H1 (cell line): ENCODE data around the gene RAB4B. TPM values are rescaled to one million over a fixed set of nuclear protein-coding genes. Genes with fewer than 3 reads are reported as not detected.

Source experiments
- CTCF ChIA-PET: fragments of 300-600 bp; sonication (Branson Sonifier 250); formaldehyde crosslinking; loops from one replicate; lab custom pipeline; 2021; ENCODE audit not compliant: partially characterized antibody; lab: Charles Lee
- POLR2A ChIA-PET: fragments of 300-600 bp; sonication (Branson Sonifier 250); formaldehyde crosslinking; loops from one replicate; lab custom pipeline; 2021; ENCODE audit warnings: inconsistent platforms; ENCODE audit not compliant: partially characterized antibody; lab: Charles Lee
- DNase-seq, 2 experiments: peaks; one replicate each; pipeline versions ENCODE4 v3.0.0 to v3.0.0-alpha.2; 2010 to 2022; ENCODE audit warnings: low spot score in 2 of 2, low read depth in 1 of 2, mixed read lengths in 1 of 2
- FAIRE-seq: peaks from 2 replicates; lab custom pipeline; 2011; peaks lifted over from hg19 to GRCh38; lab: Jason Lieb, UNC
- H2AFZ ChIP-seq: 2 replicates; pipeline ENCODE4 v1.8.1; 2012; ENCODE audit warnings: low read length, inconsistent platforms
- H2AK5ac ChIP-seq: 2 replicates; pipeline ENCODE4 v1.6.1; 2013; ENCODE audit warnings: low read depth, low read length
- H2BK120ac ChIP-seq: replicated peaks from 2 replicates; pipeline ENCODE3; 2013; ENCODE audit warnings: low read depth, low read length, inconsistent platforms
- H2BK12ac ChIP-seq: 2 replicates; pipeline ENCODE4 v1.6.1; 2013; ENCODE audit warnings: low read depth, low read length
- H2BK15ac ChIP-seq: 2 replicates; pipeline ENCODE4 v1.6.1; 2013; ENCODE audit warnings: low read length
- H2BK20ac ChIP-seq: 2 replicates; pipeline ENCODE4 v1.6.1; 2013; ENCODE audit warnings: low read length
- H2BK5ac ChIP-seq: 2 replicates; pipeline ENCODE4 v1.6.1; 2013; ENCODE audit warnings: low read depth, low read length
- H3K14ac ChIP-seq: 2 replicates; pipeline ENCODE4 v1.6.1; 2013; ENCODE audit warnings: inconsistent platforms; ENCODE audit not compliant: insufficient read length
- H3K18ac ChIP-seq: 2 replicates; pipeline ENCODE4 v1.6.1; 2013; ENCODE audit warnings: low read length; ENCODE audit errors: extremely low read depth
- H3K23ac ChIP-seq: 2 replicates; pipeline ENCODE4 v1.6.1; 2013; ENCODE audit warnings: inconsistent platforms; ENCODE audit not compliant: insufficient read length
- H3K23me2 ChIP-seq: 2 replicates; pipeline ENCODE4 v1.6.1; 2013; ENCODE audit warnings: low read depth, low read length
- H3K27ac ChIP-seq: 2 replicates; pipeline ENCODE4 v1.6.1; 2011; ENCODE audit warnings: low read depth, low read length, inconsistent platforms
- H3K27me3 ChIP-seq, 4 experiments: replicated peaks in 1 of 4; 1 replicate in 1 of 4; 2 replicates in 3 of 4; pipeline versions ENCODE4 v1.6.1 to v1.8.1; 2011 to 2013; ENCODE audit warnings: low read length in 3 of 4, mild to moderate bottlenecking in 3 of 4, inconsistent platforms in 2 of 4, mixed read lengths in 2 of 4, moderate library complexity in 1 of 4; ENCODE audit not compliant: control insufficient read depth in 3 of 4, insufficient read depth in 3 of 4; ENCODE audit errors: extremely low read depth in 1 of 4
- H3K36me3 ChIP-seq, 4 experiments: 2 replicates each; pipeline versions ENCODE4 v1.6.1 to v1.8.1; 2011 to 2013; ENCODE audit warnings: mild to moderate bottlenecking in 4 of 4, low read length in 3 of 4, moderate library complexity in 2 of 4, control low read depth in 1 of 4, inconsistent platforms in 1 of 4; ENCODE audit not compliant: insufficient read depth in 4 of 4, control insufficient read depth in 2 of 4
- H3K4ac ChIP-seq: replicated peaks from 2 replicates; pipeline ENCODE3; 2013; ENCODE audit warnings: low read length, low read depth, mixed read lengths, inconsistent platforms; ENCODE audit not compliant: insufficient read length
- H3K4me1 ChIP-seq, 4 experiments: replicated peaks in 1 of 4; 1 replicate in 1 of 4; 2 replicates in 3 of 4; pipeline versions ENCODE4 v1.6.1 to v1.8.1; 2011 to 2013; ENCODE audit warnings: low read length in 3 of 4, inconsistent platforms in 2 of 4, mixed read lengths in 1 of 4; ENCODE audit not compliant: insufficient read depth in 4 of 4, control insufficient read depth in 3 of 4
- H3K4me2 ChIP-seq, 2 experiments: 2 replicates each; pipeline versions ENCODE4 v1.6.1 to v1.8.1; 2011 to 2013; ENCODE audit warnings: low read depth in 2 of 2, low read length in 2 of 2, control low read depth in 1 of 2, inconsistent platforms in 1 of 2, mild to moderate bottlenecking in 1 of 2; ENCODE audit not compliant: insufficient read depth in 1 of 2
- H3K4me3 ChIP-seq, 4 experiments: fragments of 200-600, 300-600 bp in 1 of 4; sonication (generic), shearing (Covaris generic), sonication (Bioruptor Twin) in 1 of 4; 2 replicates each; pipeline versions ENCODE4 v1.5.1 to v1.8.1; 2011 to 2016; ENCODE audit warnings: low read length in 4 of 4, low read depth in 3 of 4, control low read depth in 2 of 4, inconsistent platforms in 2 of 4, mild to moderate bottlenecking in 2 of 4, mixed read lengths in 1 of 4, moderate library complexity in 1 of 4; ENCODE audit not compliant: insufficient read depth in 2 of 4; ENCODE audit errors: extremely low read depth in 1 of 4
- H3K56ac ChIP-seq: replicated peaks from 2 replicates; pipeline ENCODE3; 2013; ENCODE audit warnings: low read depth, mild to moderate bottlenecking, mixed read lengths, low read length, inconsistent platforms; ENCODE audit not compliant: insufficient read length
- H3K79me1 ChIP-seq: 2 replicates; pipeline ENCODE4 v1.6.1; 2013; ENCODE audit warnings: low read depth, low read length, control low read depth
- H3K79me2 ChIP-seq, 2 experiments: 2 replicates each; pipeline versions ENCODE4 v1.6.1 to v1.8.1; 2012 to 2013; ENCODE audit warnings: low read length in 2 of 2, mild to moderate bottlenecking in 2 of 2, inconsistent platforms in 1 of 2; ENCODE audit not compliant: insufficient read depth in 2 of 2, control insufficient read depth in 1 of 2
- H3K9ac ChIP-seq, 4 experiments: replicated peaks in 1 of 4; 1 replicate in 1 of 4; 2 replicates in 3 of 4; pipeline versions ENCODE4 v1.6.1 to v1.8.1; 2011 to 2013; ENCODE audit warnings: low read depth in 3 of 4, low read length in 3 of 4, control low read depth in 2 of 4, mild to moderate bottlenecking in 2 of 4, moderate library complexity in 2 of 4, inconsistent platforms in 1 of 4; ENCODE audit errors: extremely low read depth in 1 of 4
- H3K9me3 ChIP-seq, 2 experiments: 2 replicates each; pipeline versions ENCODE4 v1.6.1 to v1.8.1; 2012 to 2013; ENCODE audit warnings: mild to moderate bottlenecking in 2 of 2, moderate library complexity in 2 of 2, control low read depth in 1 of 2, inconsistent platforms in 1 of 2, low read depth in 1 of 2, low read length in 1 of 2, mixed read lengths in 1 of 2; ENCODE audit not compliant: insufficient read depth in 2 of 2
- H4K20me1 ChIP-seq, 2 experiments: replicated peaks in 1 of 2; 2 replicates each; pipeline versions ENCODE3 to v1.8.1; 2011 to 2013; ENCODE audit warnings: inconsistent platforms in 2 of 2, low read length in 2 of 2, mild to moderate bottlenecking in 1 of 2; ENCODE audit not compliant: insufficient read depth in 2 of 2, control insufficient read depth in 1 of 2
- H4K5ac ChIP-seq: 2 replicates; pipeline ENCODE4 v1.6.1; 2013; ENCODE audit warnings: low read length, low read depth, mixed read lengths, inconsistent platforms; ENCODE audit not compliant: insufficient read length
- H4K8ac ChIP-seq: 2 replicates; pipeline ENCODE4 v1.8.0; 2013; ENCODE audit warnings: mild to moderate bottlenecking, moderate library complexity, low read length, inconsistent platforms; ENCODE audit not compliant: insufficient read depth; ENCODE audit errors: extremely low read depth
- H4K91ac ChIP-seq: replicated peaks from 2 replicates; pipeline ENCODE3; 2013; ENCODE audit warnings: low read length, mixed read lengths, inconsistent platforms; ENCODE audit not compliant: insufficient read length
- CBX5 ChIP-seq: fragments of 300-800, 300-1000 bp; sonication (generic); IDR thresholded peaks from 2 replicates; pipeline ENCODE4 v1.7.1; 2016; ENCODE audit warnings: antibody characterized with exemption, low read length, low read depth
- CBX8 ChIP-seq: fragments of 300-800, 300-1000 bp; sonication (generic); IDR thresholded peaks from 2 replicates; pipeline ENCODE4 v1.7.1; 2016; ENCODE audit warnings: low read depth, low read length, borderline replicate concordance
- GABPA ChIP-seq: IDR thresholded peaks from 2 replicates; pipeline ENCODE4 v1.6.1; 2011; ENCODE audit warnings: mild to moderate bottlenecking, low read length, moderate library complexity, borderline replicate concordance; ENCODE audit not compliant: insufficient read depth
- PHF8 ChIP-seq: fragments of 200-600 bp; sonication (generic); conservative IDR thresholded peaks from 2 replicates; pipeline ENCODE4 v1.7.1; 2012; ENCODE audit warnings: low read depth, mild to moderate bottlenecking, inconsistent platforms, low read length, moderate library complexity
- RFX5 ChIP-seq: IDR thresholded peaks from 2 replicates; pipeline ENCODE4 v1.6.1; 2011; ENCODE audit warnings: low read depth, low read length, improper control_type of control experiment, borderline replicate concordance
- SIRT6 ChIP-seq: IDR thresholded peaks from one replicate; pipeline ENCODE4 v1.7.1; 2012; ENCODE audit warnings: low read length, inconsistent platforms
- SIX5 ChIP-seq: IDR thresholded peaks from 2 replicates; pipeline ENCODE4 v1.6.1; 2011; ENCODE audit warnings: mild to moderate bottlenecking, low read depth, low read length
- SP1 ChIP-seq: IDR thresholded peaks from 2 replicates; pipeline ENCODE4 v1.6.1; 2011; ENCODE audit warnings: low read depth, low read length
- TAF7 ChIP-seq: optimal IDR thresholded peaks from 2 replicates; pipeline ENCODE3; 2011; ENCODE audit warnings: low read depth, mild to moderate bottlenecking, inconsistent platforms, low read length, moderate library complexity, borderline replicate concordance
- WGBS, 2 experiments: shearing (Covaris generic) in 1 of 2; methylation state at CpG; one replicate each; pipeline versions ENCODE4 v1.1.6 to v1.1.7; 2013 to 2015; ENCODE audit warnings: low lambda C conversion rate in 2 of 2, mixed read lengths in 2 of 2, inconsistent platforms in 1 of 2, low coverage in 1 of 2, missing lambda C conversion rate in 1 of 2; ENCODE audit not compliant: insufficient replicate concordance in 2 of 2, insufficient coverage in 1 of 2, insufficient read length in 1 of 2; ENCODE audit errors: extremely low coverage in 1 of 2, missing lambda C conversion rate in 1 of 2; 5-methylcytosine and 5-hydroxymethylcytosine counted together
- polyA plus RNA-seq, 7 experiments: library from polyadenylated mRNA; depleted of rRNA in 3 of 7; stranded (reverse) in 5 of 7; unstranded in 2 of 7; fragments of >200 nt in 5 of 7; fragments of 200-250 nt in 2 of 7; gene quantifications; 1 replicate in 5 of 7; 2 replicates in 1 of 7; 4 replicates in 1 of 7; pipeline versions ENCODE4 v1.2.1 to v1.2.3, GENCODE V29; 2011 to 2013; ENCODE audit warnings: missing spikeins in 2 of 7, mixed read lengths in 2 of 7
- total RNA-seq: library from RNA; stranded (reverse); fragmentation: NEBNext Ultra II Directional; extraction: Animal tissue kit (Norgen Biotek cat#: 25700); gene quantifications from 2 replicates; pipeline ENCODE4 v1.2.1, GENCODE V29; 2021

Gene RAB4B
- total and polyA plus RNA-seq, 2 of the 8 experiments (the other 6 are each of a cell fraction or from before 2014, with no cell fraction given), result 15.9 to 28.6 TPM

GRCh38 chr19:40739030-40739839 lies 38.8 kb upstream of the RAB4B start:
- no peaks in the 10 kb centered on the region; a peak in 2 of 7 replicates for H3K4me1 ChIP-seq
- H2AFZ ChIP-seq, result no peak overlapping the region
- H2BK15ac ChIP-seq, result no peak overlapping the region
- H3K18ac ChIP-seq, result no peak overlapping the region
- H2BK5ac ChIP-seq, result no peak overlapping the region
- H3K9me3 ChIP-seq, result no peaks in the 10 kb centered on the region
- DNase-seq (no peak), FAIRE-seq (no peak)
- H3K23ac ChIP-seq, result no peak overlapping the region
- no peak overlapping the region for H2BK12ac ChIP-seq
- H3K4me2 ChIP-seq, result no peak overlapping the region
- ChIA-PET CTCF (interaction anchor here (2.5 kb wide), 1 partner anchor 11 kb away, joined by 5 read pairs; the partner anchor contains the start of genes ACTMAP and SNRPA), POLR2A (interaction anchor here (0.6 to 12.4 kb wide), 7 partner anchors 9 to 430 kb away, joined by 3 to 120 read pairs (median 5); partner anchors contain the start of genes ACTMAP, COQ8B, ITPKC and RAB4B)
- H3K36me3 ChIP-seq, result peaks cover 0 to 24% (median 12%) of the 10 kb centered on the region in 4 experiments; a peak in 5 of 8 replicates
- H3K27ac ChIP-seq, result no peak overlapping the region
- no peak overlapping the region for H4K5ac ChIP-seq
- no peak overlapping the region for H3K4ac ChIP-seq
- no peak overlapping the region for H2BK120ac ChIP-seq
- H2BK20ac ChIP-seq, result no peak overlapping the region
- no peak overlapping the region for H3K56ac ChIP-seq
- no peak overlapping the region for H2AK5ac ChIP-seq
- no peaks in the 10 kb centered on the region for H3K79me1 ChIP-seq
- no peaks in the 10 kb centered on the region for H3K27me3 ChIP-seq
- WGBS, 2 experiments, result 91% methylated on average over 22 of the region's 22 CpGs; no CpG with 5 or more reads in 1 of the 2 experiments
- H3K14ac ChIP-seq, result no peak overlapping the region
- H4K8ac ChIP-seq, result no peak overlapping the region; the same call in 1 of the 2 replicates
- no peaks in the 10 kb centered on the region for H3K79me2 ChIP-seq
- H3K4me3 ChIP-seq, result no peak overlapping the region
- peaks cover 0 to 8% of the 10 kb centered on the region in 2 experiments for H4K20me1 ChIP-seq
- H3K9ac ChIP-seq, result no peak overlapping the region
- no peaks in the 10 kb centered on the region for H3K23me2 ChIP-seq
- no peak overlapping the region for H4K91ac ChIP-seq
- TF ChIP-seq PHF8 (no peak), RFX5 (no peak), SIX5 (no peak), SIRT6 (no peak), GABPA (no peak), CBX5 (no peak), CBX8 (no peak), SP1 (no peak), TAF7 (no peak)
